ENCODE data around the gene TBC1D16. TPM values are rescaled to one million over a fixed set of nuclear protein-coding genes. Genes with fewer than 3 reads are reported as not detected.

The TBC1D16 gene
- total RNA-seq, 1 experiment from 2014 or later: 85.8 TPM

GRCh38 chr17:79926142-79926604 lies 109.5 kb downstream of the TBC1D16 start:
- no peak overlapping the region for H2AFZ ChIP-seq (ENCODE audit: low read length)
- no peak overlapping the region for H2BK120ac ChIP-seq (ENCODE audit: low read depth, low read length, poor library complexity, severe bottlenecking)
- H4K20me1 ChIP-seq (ENCODE audit: control insufficient read depth, insufficient read depth, insufficient read length): no peaks in the 10 kb centered on the region
- no peaks in the 10 kb centered on the region for H3K4me1 ChIP-seq (ENCODE audit: insufficient read depth, low read length)
- H3K27ac ChIP-seq (ENCODE audit: insufficient read length, low read depth, low read length): no peak overlapping the region
- H2BK5ac ChIP-seq (ENCODE audit: insufficient read length, low read length): no peak overlapping the region
- H3K23me2 ChIP-seq (ENCODE audit: insufficient read length, low read depth, low read length, poor library complexity, severe bottlenecking): peaks cover 8% of the 10 kb centered on the region
- no peaks in the 10 kb centered on the region for H3K9me3 ChIP-seq (ENCODE audit: control insufficient read depth, low read depth, low read length)
- H3K4ac ChIP-seq (ENCODE audit: low read depth, low read length): no peak overlapping the region
- no peak overlapping the region for H3K23ac ChIP-seq (ENCODE audit: insufficient read length, low read depth, low read length)
- H3K79me2 ChIP-seq (ENCODE audit: insufficient read depth, low read length): no peaks in the 10 kb centered on the region
- no peaks in the 10 kb centered on the region for H3K36me3 Mint-ChIP-seq (ENCODE audit: insufficient read depth in 1 of 3, low read depth in 3 of 3)
- no peak overlapping the region for H3K27ac Mint-ChIP-seq
- no peak overlapping the region for H4K5ac ChIP-seq (ENCODE audit: insufficient read length, low read depth, low read length)
- no peak overlapping the region for H4K8ac ChIP-seq (replicated peaks; ENCODE audit: insufficient read length, low read depth, low read length)
- no peaks in the 10 kb centered on the region; a peak in 1 of 5 replicates for H3K9me3 Mint-ChIP-seq
- DNase-seq: no peak
- TF ChIP-seq CTCF (conservative IDR thresholded peaks at IDR 0.05): no peak
- no peak overlapping the region for H2AK5ac ChIP-seq (ENCODE audit: insufficient read length, low read length)
- no peak overlapping the region for H2BK12ac ChIP-seq (ENCODE audit: insufficient read length, low read depth, low read length)
- H4K91ac ChIP-seq (ENCODE audit: insufficient read length, low read depth, low read length): no peak overlapping the region
- H3K18ac ChIP-seq (ENCODE audit: insufficient read length, low read depth, low read length): no peak overlapping the region
- no peak overlapping the region for H3K14ac ChIP-seq (ENCODE audit: insufficient read depth, low read length)
- H3K4me2 ChIP-seq (ENCODE audit: insufficient read depth, insufficient read length, low read length): no peak overlapping the region
- WGBS (ENCODE audit: extremely low coverage, insufficient read length, low lambda C conversion rate): no CpG with 5 or more reads among the region's 9 CpGs
- H3K56ac ChIP-seq (ENCODE audit: insufficient read length, low read depth, low read length): no peak overlapping the region
- no peak overlapping the region for H2BK20ac ChIP-seq (ENCODE audit: low read depth, low read length, poor library complexity, severe bottlenecking)
- H3K27me3 Mint-ChIP-seq (ENCODE audit: low read depth): peaks cover 29% of the 10 kb centered on the region
- H3K79me1 ChIP-seq (ENCODE audit: insufficient read depth, low read depth, low read length, poor library complexity, severe bottlenecking): no peaks in the 10 kb centered on the region
- no peak overlapping the region for H2BK15ac ChIP-seq (ENCODE audit: low read depth, low read length)
- H3K4me1 Mint-ChIP-seq: peaks cover 16 to 34% of the 10 kb centered on the region in 2 experiments
- H3K27me3 ChIP-seq (ENCODE audit: insufficient read depth, low read length): no peaks in the 10 kb centered on the region
- H3T11ph ChIP-seq (ENCODE audit: low read length): no peak overlapping the region
- no peak overlapping the region for H3K4me3 Mint-ChIP-seq
- no peak overlapping the region for H3K9ac ChIP-seq (ENCODE audit: extremely low read depth, insufficient read length, low read length)
